GM21619 (cell line): ENCODE measurements around the gene POLR3B.
"Not testable (repeated sequence)": the region's sequence is repeated elsewhere in the genome, so short reads cannot be mapped to it uniquely, and the experiment has no call there.

Source experiments
- ATAC-seq: cut with Tn5 transposase; IDR thresholded peaks from one replicate; pipeline ENCODE4 v1.9.1; 2021; ENCODE audit not compliant: unreplicated experiment

The POLR3B gene

DNA sequence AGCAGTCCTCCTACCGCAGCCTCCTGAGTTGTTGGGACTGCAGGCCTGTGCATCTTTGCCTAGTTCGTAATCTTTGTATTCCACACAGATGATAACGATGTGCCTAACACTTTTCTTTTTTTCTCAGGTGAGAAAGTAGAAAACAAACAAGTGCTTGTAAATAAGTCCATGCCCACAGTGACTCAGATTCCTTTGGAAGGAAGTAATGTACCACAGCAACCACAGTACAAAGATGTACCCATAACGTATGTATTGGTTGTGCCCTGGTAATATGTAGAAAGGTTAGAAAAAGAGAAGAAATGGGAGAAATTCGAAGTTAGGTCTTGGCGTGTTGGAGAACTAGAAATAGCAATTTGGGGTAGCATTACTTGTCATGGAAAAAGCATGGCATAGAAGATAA, 101.6 kb downstream of the POLR3B start:
- no peak for ATAC-seq

DNA sequence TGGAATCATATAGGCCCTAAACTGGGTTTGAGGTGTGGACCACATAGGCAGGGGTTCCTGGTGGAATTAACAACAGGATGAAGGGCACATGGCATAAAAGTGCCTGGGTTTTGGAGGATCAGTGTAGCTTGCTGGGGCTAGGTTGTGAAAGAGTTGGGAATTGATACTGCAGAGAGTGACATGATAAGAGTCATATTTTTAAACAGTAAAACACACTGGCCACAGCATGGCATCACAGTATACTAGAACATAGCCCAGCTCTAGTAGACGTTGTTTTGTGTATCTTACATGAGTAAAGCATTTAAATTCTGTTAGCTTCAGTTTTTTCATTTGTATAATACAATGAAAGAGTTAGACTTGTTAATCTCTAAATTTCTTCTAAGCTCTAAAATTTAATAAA, 102.0 kb downstream of the POLR3B start:
- no peak for ATAC-seq

DNA sequence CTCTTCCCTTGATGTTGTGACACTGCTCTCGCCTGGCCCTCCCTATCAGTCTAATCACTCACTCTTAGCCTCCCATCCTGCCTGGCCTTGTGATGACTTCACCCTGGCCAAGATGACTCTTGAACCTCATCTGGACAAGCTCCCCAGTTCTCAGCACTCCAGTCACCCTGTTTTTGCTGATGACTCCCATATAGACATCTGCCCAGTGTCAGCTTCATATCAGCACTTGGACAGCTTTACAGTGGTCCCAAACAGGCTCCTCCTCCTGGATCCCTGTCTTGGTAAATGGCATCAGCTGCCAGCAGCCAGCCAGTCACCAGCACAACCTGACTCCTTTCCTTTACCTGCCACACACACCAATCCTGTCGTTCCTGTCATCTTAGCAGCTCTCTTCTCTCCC, 104.2 kb downstream of the POLR3B start:
- no peak for ATAC-seq

GRCh38 chr12:106465605-106466004, 108.1 kb downstream of the POLR3B start:
- ATAC-seq: not testable (repeated sequence)

DNA sequence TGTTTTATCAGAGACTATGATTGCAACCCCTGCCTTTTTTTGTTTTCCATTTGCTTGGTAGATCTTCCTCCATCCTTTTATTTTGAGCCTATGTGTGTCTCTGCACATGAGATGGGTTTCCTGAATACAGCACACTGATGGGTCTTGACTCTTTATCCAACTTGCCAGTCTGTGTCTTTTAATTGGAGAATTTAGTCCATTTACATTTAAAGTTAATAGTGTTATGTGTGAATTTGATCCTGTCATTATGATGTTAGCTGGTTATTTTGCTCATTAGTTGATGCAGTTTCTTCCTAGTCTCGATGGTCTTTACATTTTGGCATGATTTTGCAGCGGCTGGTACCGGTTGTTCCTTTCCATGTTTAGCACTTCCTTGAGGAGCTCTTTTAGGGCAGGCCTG, 118.1 kb downstream of the POLR3B start:
- not testable (repeated sequence) for ATAC-seq

DNA sequence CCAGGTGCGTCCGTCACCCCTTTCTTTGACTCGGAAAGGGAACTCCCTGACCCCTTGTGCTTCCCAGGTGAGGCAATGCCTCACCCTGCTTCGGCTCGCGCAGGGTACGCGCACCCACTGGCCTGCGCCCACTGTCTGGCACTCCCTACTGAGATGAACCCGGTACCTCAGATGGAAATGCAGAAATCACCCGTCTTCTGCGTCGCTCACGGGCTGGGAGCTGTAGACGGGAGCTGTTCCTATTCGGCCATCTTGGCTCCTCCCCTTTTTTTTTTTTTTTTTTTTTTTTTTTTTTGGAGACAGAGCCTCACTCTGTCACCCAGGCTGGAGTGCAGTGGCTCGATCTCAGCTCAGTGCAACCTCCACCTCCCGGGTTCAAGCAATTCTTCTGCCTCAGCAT, 120.1 kb downstream of the POLR3B start:
- ATAC-seq: not testable (repeated sequence)

DNA sequence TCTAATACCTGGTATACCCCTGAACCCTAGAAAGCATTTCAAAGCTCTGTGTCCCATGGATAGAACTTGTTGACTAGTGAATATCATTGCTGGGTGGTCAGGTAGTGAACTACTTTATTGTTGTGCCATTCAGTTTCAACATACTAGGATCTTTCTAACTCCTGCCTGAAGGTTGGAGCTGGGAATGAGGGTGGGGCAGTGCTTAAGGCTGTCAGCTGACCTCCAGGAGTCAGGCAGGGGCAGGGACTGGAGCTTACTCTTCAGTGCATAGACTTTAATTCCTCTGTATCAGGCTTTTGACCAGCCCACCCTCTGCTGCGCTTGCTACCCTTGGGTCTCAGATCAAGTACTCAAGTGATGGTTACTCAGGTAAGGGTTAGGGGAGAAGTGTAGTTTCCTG, 122.7 kb downstream of the POLR3B start:
- no peak for ATAC-seq

DNA sequence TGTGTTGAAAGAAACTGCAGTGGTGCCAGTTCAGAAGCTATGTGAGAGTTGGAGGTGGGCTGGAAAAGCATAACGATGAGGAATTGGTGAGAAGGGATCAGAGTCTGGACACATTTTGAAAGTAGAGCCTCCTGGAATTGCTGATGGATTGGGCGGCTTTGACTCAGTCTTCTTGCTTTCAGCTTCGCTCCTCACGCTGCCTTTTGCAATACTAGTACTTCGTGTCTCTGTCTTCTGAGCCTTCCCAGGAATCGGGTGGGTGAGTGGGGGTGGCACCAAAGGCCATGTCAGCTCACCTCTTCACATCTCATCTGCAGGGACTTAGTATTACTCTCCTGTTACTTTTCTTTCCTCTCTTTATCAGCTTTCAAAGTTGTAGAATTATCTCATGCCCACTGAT, 123.7 kb downstream of the POLR3B start:
- ATAC-seq: no peak

DNA sequence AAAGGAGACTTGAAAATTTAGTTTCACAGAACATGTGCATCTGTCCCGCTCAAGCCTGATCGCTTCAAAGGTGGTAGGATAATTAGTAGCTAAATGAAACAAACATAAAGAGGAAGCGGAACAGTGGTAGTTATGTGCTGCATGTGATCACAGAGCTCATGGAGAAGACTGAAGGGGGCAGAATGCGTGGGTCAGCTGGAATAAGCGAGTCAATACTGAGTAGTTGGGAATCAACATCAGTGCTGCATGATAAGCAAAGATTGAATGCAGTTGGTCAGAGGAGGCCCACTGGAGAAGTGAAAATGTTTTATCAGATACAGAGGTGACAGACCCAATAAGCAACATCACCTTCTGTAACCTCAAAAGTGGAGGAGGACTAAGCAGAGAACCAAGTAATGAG, 130.1 kb downstream of the POLR3B start:
- ATAC-seq: no peak

- ATAC-seq: no peak
Measured at GRCh38 chr12:106488884-106489283, 131.3 kb downstream of the POLR3B start.

DNA sequence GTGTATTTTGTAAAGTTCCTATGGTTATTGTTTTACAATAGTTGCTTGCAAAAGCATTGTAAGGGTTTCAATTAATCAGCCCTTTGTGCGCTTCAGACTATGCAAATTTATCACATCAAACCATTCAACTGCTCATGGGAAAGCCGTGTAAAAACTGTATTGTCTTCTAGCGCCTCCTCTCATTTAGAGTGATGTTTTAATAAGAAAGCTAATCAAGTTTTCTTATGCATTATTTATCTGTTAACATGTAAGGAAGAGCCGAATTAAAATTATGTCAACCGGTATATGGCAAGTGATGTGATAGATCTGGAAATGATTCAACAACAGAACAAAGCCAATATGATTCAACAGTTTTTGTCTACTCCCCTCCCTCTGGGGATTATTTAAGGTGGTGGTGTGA, 132.7 kb downstream of the POLR3B start:
- no peak for ATAC-seq

GRCh38 chr12:106492857-106493256, 135.3 kb downstream of the POLR3B start:
- ATAC-seq: no peak

- no peak for ATAC-seq
Measured at GRCh38 chr12:106493531-106493930, 136.0 kb downstream of the POLR3B start.

DNA sequence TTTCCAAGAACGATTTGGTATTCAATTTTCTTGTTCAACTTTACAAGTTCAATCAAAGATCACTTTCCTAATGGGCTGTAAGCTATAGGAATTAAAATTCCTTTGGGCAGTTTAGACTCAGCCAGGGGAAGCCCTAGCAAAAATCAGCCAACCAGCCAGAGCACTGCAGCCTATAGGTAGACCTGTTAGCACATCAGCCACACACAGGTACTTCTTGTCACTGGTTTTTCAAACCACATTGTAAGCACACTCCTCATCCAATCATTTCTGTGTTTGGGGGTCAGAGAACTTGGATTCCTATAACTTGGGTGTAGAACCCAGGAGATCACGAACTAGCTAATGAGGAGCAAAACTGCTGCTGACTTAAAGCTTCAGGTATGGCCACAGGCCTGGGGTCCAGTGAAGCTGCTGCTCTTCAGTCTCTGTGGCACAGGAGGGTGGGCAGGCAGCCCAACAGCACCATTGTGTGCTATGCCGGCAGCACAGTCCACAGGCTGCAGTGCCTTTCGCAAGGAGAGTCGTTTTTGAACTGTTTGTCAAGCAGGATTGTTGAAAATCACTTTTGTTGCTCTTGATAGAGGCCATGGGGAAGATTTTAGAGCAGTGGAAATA, 137.9 kb downstream of the POLR3B start:
- ATAC-seq: no peak

DNA sequence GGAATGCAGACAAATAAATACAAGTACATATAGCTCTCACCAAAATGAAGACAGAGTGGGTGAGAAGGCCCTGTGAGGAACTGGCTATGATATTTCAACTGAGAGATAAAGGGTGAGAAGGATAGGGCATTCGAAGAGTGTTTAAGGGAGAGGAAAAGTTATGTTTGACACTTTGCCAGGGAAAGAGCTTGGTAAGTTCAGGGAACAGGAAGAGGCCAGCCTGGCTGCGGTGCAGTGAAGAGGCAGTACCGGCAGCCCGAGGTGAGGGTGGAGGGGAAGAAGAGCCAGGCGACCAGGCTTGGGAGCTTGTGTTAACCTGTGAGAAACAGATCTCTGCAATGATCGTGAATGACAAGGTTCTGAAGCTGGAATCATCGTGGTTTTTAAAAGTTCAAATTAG, 140.5 kb downstream of the POLR3B start:
- no peak for ATAC-seq

DNA sequence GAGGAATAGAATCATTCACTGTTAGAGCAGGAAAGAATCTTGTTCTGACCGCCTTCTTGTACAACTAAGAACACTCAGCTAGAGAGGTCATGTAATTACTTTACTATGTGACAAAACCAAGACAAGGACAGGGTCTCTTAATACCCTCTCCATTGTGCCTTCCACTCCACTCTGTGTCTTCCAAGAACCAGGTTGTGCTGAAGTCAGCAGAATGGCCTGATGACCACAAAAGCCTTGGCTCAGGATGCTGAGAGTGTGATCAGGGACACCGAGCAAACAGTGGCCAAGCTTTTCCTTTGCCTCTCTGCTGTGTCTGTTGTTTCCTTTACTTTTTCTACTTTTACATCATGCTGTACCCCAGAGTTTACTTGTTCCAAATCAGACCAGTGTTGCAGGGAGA, 142.1 kb downstream of the POLR3B start:
- no peak for ATAC-seq

DNA sequence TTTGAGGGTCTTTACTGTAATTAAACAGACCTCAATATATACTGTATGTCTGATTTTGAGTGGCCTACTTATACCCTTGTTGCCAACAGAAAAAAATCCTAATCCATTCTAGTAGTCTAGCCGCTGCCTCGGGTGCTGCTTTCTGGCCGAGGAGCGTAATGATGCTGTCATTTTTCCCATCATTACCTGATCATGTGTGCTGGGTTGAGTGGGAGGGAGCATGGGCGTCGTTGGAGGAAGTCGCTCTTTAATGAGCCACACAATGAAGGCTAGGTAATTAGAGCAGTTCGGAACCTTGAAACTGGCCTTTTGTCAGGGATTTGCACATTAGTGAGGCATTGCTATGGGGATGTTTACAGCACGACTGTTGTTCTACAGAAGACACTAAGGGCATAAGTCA, 149.1 kb downstream of the POLR3B start:
- no peak for ATAC-seq

GRCh38 chr12:106508966-106509365, 151.4 kb downstream of the POLR3B start:
- no peak for ATAC-seq

DNA sequence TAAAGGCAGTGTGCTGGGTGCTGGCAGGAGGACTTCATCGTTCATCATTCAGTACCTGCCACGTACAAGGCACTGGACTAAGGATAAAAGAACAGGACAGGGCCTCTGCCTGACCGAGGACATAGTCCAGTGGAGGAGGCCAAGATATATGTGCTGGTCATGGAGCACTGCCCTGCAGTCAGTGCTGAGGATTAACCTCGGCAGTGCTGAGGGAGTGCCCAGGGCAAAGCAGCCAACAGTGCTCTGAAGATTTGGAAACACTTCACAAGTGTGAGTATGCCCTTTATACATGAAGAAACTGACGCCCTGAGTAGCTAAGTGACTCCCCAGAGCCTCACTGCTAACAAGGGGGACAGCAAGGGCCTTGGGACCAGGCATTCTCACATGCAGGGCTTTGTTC, 153.8 kb downstream of the POLR3B start:
- no peak for ATAC-seq

GRCh38 chr12:106517314-106517713, 159.8 kb downstream of the POLR3B start:
- no peak for ATAC-seq

- ATAC-seq: no peak
Measured at GRCh38 chr12:106519607-106520021, 162.1 kb downstream of the POLR3B start.

DNA sequence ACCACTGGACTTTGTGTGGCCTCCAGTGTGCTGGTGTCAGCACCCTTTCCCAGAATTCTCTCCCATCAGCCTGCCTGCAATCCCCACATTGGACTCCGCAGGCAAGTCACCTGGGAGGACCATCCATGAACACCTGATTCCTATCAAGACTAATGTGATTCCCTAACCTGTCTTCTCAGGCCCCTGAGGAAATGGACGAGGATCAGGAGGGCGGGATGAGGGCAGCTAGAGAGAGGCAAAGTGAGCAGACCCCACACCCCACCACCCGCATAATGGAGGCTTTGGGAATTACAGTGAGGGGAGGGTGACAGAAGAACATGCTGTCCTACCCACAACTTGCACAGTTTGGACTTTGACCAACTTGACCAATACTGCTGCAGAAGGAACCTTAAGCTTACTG, 164.4 kb downstream of the POLR3B start:
- ATAC-seq: no peak

DNA sequence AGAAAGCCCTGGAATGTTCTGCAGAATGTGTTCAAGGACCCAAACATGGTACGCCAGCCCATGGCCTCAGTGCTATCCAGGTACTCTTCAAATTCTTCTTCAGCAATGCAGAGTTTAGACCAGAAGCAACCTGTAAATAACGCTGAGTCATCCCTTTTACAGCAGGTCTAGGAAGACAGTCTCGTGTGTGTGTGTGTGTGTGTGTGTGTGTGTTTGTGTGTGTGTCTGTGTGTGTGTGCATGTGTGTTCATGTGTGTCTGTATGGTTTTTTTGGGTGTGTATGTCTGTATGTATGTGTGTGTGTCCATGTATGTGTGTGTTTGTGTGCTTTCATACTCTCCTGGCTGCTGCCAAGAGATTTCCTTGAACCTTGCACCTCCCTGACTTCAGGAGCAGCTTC, 165.2 kb downstream of the POLR3B start:
- no peak for ATAC-seq

DNA sequence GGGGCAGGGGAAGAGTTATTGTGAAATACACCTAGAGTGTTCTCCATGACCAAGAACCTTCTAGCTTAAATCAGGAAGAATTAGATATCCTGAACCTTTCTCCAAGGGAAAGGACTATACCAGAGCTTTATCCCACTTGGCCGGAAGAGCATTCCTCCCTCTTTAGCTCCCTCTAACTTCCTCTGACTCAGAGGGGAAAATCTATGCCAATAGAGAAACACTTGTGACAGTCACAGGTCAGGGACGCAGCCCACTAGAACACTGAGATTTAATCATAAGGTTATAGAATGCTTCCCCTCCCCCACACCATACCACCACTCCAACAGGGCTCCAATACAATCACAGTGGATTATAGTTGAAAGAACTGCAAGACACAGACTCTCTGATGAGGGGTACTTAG, 169.8 kb downstream of the POLR3B start:
- no peak for ATAC-seq
